Body of pancreas (tissue), 4 donors: ENCODE measurements around the gene NDUFC1. TPM values are rescaled to one million over a fixed set of nuclear protein-coding genes. Genes with fewer than 3 reads are reported as not detected.

Experiments used
- ATAC-seq: fragments of 150-250 bp; one replicate; pipeline ENCODE4 v1.9.1; 2016
- DNase-seq, 4 donors: peaks; one replicate each; pipeline ENCODE4 v3.0.0-alpha.2; 2019
- H3K27ac ChIP-seq, 4 donors: fragments of 200-600 bp; sonication (generic); 1 replicate in 3 of 4; 2 replicates in 1 of 4; pipeline versions ENCODE4 v1.5.1 to v1.6.1; 2016 to 2019; ENCODE audit warnings: mild to moderate bottlenecking in 1 of 4, mixed read lengths in 1 of 4, moderate library complexity in 1 of 4
- H3K27me3 ChIP-seq, 2 donors: fragments of 200-600 bp; sonication (generic); one replicate each; pipeline ENCODE4 v1.6.0; 2016; ENCODE audit warnings: mild to moderate bottlenecking in 1 of 2
- H3K36me3 ChIP-seq, 2 donors: fragments of 200-600 bp; sonication (generic); replicated peaks in 1 of 2; 2 replicates each; pipeline ENCODE4 v1.5.1; 2016; ENCODE audit warnings: low read depth in 2 of 2; ENCODE audit not compliant: insufficient read depth in 1 of 2
- H3K4me1 ChIP-seq: fragments of 200-600 bp; sonication (generic); one replicate; pipeline ENCODE4 v1.6.0; 2016
- H3K4me3 ChIP-seq, 2 donors: fragments of 200-600 bp; sonication (generic); 1 replicate in 1 of 2; 2 replicates in 1 of 2; pipeline ENCODE4 v1.5.1; 2016 to 2019
- H3K9me3 ChIP-seq, 3 donors: fragments of 200-600 bp; sonication (generic); 1 replicate in 2 of 3; 2 replicates in 1 of 3; pipeline ENCODE4 v1.5.1; 2016
- POLR2A ChIP-seq, 3 donors: fragments of 450-650 bp; IDR thresholded peaks; one replicate each; pipeline ENCODE4 v1.6.1; 2016; ENCODE audit warnings: antibody characterized with exemption in 3 of 3, mild to moderate bottlenecking in 2 of 3
- WGBS, 2 donors: methylation state at CpG; one replicate each; pipeline ENCODE4 v1.1.5; 2017; 5-methylcytosine and 5-hydroxymethylcytosine counted together
- intact Hi-C: fragments of 100-400 bp; cut with DNase I; formaldehyde crosslinking; loops from one replicate; pipeline ENCODE4 v1.15.1; 2023
- total RNA-seq, 2 donors: library from RNA; depleted of rRNA; stranded (reverse); fragments of >200 nt; gene quantifications; one replicate each; pipeline ENCODE4 v1.1.0, GENCODE V29; 2016
- TF ChIP-seq, protein P1 (sequence below), 7 experiments: fragments of 450-650 bp in 4 of 7; fragments of 200-600 bp in 3 of 7; sonication (generic) in 3 of 7; IDR thresholded peaks; one replicate each; pipeline ENCODE4 v1.5.1; 2016 to 2019; ENCODE audit warnings: antibody characterized with exemption in 7 of 7

Gene NDUFC1
- total RNA-seq, 2 donors from 2014 or later: 16.5 to 24.1 TPM

DNA sequence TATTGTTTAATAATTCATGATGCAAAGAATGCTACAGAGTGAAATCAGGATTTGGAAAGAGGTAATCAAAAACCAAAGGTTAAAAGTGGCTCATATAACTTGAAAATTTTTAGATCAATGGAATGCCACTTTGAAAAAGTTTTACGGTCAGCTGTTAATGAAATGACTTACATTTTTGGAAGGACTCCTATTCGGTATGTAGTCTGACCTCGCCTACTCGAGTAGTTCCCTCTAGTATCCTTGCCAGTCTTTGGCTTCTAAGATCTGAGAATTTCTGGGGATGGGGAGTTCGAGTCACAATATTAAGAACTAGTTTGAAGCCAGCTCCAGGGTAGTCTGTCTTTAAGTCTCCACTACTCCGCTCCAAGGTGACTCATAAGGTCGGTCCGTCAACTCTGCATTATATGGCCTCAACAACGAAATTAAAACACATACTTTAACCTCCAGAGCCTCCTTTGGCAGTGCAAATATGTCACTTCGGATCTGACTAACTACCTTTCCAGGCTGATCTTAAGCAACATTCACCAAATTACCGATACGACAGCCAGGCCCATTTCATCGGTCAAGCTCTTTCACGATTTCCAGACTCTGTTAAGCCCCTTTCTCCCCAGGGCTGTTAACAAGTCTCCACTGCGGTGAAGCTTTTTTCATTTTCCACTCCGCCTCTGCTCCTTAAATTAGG lies 1.7 kb downstream of the NDUFC1 start:
- intact Hi-C loops: no loop called here
- ATAC-seq (peak; percentile 27), DNase-seq (peak in 3 of 4 donors; percentile 29 to 38 (median 33))
- TF ChIP-seq, protein P1, sequence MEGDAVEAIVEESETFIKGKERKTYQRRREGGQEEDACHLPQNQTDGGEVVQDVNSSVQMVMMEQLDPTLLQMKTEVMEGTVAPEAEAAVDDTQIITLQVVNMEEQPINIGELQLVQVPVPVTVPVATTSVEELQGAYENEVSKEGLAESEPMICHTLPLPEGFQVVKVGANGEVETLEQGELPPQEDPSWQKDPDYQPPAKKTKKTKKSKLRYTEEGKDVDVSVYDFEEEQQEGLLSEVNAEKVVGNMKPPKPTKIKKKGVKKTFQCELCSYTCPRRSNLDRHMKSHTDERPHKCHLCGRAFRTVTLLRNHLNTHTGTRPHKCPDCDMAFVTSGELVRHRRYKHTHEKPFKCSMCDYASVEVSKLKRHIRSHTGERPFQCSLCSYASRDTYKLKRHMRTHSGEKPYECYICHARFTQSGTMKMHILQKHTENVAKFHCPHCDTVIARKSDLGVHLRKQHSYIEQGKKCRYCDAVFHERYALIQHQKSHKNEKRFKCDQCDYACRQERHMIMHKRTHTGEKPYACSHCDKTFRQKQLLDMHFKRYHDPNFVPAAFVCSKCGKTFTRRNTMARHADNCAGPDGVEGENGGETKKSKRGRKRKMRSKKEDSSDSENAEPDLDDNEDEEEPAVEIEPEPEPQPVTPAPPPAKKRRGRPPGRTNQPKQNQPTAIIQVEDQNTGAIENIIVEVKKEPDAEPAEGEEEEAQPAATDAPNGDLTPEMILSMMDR (IDR thresholded peaks at IDR 0.05): peak in 1 of 7 experiments; percentile 9
- TF ChIP-seq POLR2A (IDR thresholded peaks at IDR 0.05): no peak
- no peaks in the 10 kb centered on the region for H3K36me3 ChIP-seq
- 4% methylated on average over 16 of the region's 16 CpGs for WGBS, 2 donors
- H3K4me3 ChIP-seq: peak overlapping the region; percentile 36 to 88
- peaks cover 0 to 2% (median 0%) of the 10 kb centered on the region in 3 donors for H3K9me3 ChIP-seq
- peak overlapping the region; percentile 88 to 92 (median 90) for H3K27ac ChIP-seq
- no peaks in the 10 kb centered on the region for H3K27me3 ChIP-seq
- peaks cover 38% of the 10 kb centered on the region for H3K4me1 ChIP-seq

GRCh38 chr4:139299536-139299935 lies 2.7 kb downstream of the NDUFC1 start:
- no peak for DNase-seq
- 15 to 22% methylated on average over 1 of the region's 1 CpG for WGBS, 2 donors
- ATAC-seq: no peak
- Histone ChIP-seq H3K4me1 (peaks cover 34% of the 10 kb centered on the region), H3K27me3 (no peaks in the 10 kb centered on the region), H3K4me3 (no peak overlapping the region), H3K36me3 (no peaks in the 10 kb centered on the region), H3K27ac (peak overlapping the region in 2 of 4 donors; percentile 91 to 92), H3K9me3 (no peaks in the 10 kb centered on the region)
- intact Hi-C loops: loop anchor here (10.0 kb wide), 1 partner anchor 65 kb away; no protein-coding TSS in a partner anchor
- TF ChIP-seq, protein P1 (IDR thresholded peaks at IDR 0.05): no peak
- no peak for TF ChIP-seq POLR2A (IDR thresholded peaks at IDR 0.05)

DNA sequence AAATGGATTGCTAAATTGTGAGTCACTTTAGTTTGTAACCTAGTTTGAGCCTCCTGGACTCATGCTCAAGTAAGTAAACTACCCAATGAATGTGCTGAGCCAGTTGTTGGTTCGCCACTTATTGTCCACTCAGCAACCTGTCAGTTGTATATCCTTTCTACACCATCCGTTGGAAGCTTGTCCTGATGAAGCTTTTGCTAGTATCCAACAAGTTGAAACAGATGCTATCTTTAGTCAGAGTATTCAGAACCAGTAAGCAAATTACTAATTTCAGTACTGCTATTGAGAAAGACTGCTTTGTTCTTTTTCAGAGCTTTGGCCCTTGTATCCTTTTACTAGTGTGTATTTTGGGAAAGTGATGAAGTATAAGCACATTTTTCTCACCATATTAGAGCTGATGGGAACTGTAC lies 5.3 kb downstream of the NDUFC1 start:
- TF ChIP-seq POLR2A (IDR thresholded peaks at IDR 0.05): no peak
- TF ChIP-seq, protein P1 (IDR thresholded peaks at IDR 0.05): no peak
- ATAC-seq (no peak), DNase-seq (no peak)
- 85 to 97% methylated on average over 2 of the region's 2 CpGs for WGBS, 2 donors
- no peak overlapping the region for H3K27ac ChIP-seq
- H3K4me3 ChIP-seq: no peak overlapping the region
- intact Hi-C loops: loop anchor here (10.0 kb wide), 1 partner anchor 62 kb away; no protein-coding TSS in a partner anchor
- H3K36me3 ChIP-seq: no peaks in the 10 kb centered on the region
- H3K9me3 ChIP-seq: no peaks in the 10 kb centered on the region
- H3K4me1 ChIP-seq: peaks cover 29% of the 10 kb centered on the region
- no peaks in the 10 kb centered on the region for H3K27me3 ChIP-seq

GRCh38 chr4:139295942-139296299 lies 6.4 kb downstream of the NDUFC1 start:
- no peak for TF ChIP-seq POLR2A (IDR thresholded peaks at IDR 0.05)
- TF ChIP-seq, protein P1 (IDR thresholded peaks at IDR 0.05): no peak
- peak overlapping the region in 1 of 2 donors; percentile 75 for H3K4me3 ChIP-seq
- WGBS, 2 donors: 4 to 11% methylated on average over 6 of the region's 6 CpGs
- DNase-seq: no peak
- no peak for ATAC-seq
- H3K9me3 ChIP-seq: no peaks in the 10 kb centered on the region
- H3K27me3 ChIP-seq: no peaks in the 10 kb centered on the region
- peak overlapping the region in 3 of 4 donors; percentile 85 to 91 (median 86) for H3K27ac ChIP-seq
- H3K4me1 ChIP-seq: peaks cover 29% of the 10 kb centered on the region
- intact Hi-C loops: loop anchor here (10.0 kb wide), 1 partner anchor 61 kb away; no protein-coding TSS in a partner anchor
- H3K36me3 ChIP-seq: no peaks in the 10 kb centered on the region
